HG02678 (cell line): ENCODE measurements around the gene SDR42E2.
"Not testable (repeated sequence)": the region's sequence is repeated elsewhere in the genome, so short reads cannot be mapped to it uniquely, and the experiment has no call there.

Source experiments
- ATAC-seq: cut with Tn5 transposase; IDR thresholded peaks from one replicate; pipeline ENCODE4 v1.9.1; 2021; ENCODE audit warnings: mild to moderate bottlenecking, moderate library complexity; ENCODE audit not compliant: unreplicated experiment

SDR42E2 gene

DNA sequence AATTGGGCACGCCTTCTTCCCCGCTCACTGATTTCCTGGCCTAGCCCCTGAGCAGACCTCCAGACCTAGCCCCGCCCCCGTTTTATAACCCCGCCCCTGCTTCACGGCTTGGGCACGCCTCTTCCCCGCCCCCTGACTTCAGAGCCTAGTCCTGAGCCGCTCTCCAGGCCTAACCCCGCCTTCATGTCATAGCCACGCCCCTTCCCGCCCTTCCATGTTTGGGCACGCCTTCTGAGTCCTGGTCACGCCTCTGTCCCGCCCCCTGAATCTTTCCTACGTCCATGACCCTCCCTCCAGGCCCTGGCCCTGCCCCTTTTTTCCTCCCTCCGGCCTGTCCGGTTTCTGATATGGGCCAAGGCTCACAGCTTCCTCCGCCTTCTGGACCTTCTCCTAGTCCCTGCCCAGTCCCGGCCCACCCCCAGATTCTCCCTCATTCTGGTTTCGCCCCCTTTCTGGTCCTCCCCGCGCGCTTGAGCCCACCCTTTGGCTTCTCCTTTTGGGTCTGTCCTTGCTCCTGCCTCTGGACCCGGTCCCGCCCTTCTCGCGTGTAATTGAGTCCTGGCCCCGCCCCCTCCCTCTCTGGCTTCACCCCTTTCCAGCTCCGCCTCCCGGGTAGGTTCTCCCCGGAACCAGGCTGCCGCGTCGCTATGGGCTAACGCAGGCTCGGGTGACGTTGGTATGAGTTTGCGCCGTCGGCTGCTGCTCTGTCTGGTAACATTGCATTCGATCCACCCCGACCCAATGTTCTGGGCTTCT is 28.6 kb downstream of the SDR42E2 start:
- peak; percentile 55 for ATAC-seq

DNA sequence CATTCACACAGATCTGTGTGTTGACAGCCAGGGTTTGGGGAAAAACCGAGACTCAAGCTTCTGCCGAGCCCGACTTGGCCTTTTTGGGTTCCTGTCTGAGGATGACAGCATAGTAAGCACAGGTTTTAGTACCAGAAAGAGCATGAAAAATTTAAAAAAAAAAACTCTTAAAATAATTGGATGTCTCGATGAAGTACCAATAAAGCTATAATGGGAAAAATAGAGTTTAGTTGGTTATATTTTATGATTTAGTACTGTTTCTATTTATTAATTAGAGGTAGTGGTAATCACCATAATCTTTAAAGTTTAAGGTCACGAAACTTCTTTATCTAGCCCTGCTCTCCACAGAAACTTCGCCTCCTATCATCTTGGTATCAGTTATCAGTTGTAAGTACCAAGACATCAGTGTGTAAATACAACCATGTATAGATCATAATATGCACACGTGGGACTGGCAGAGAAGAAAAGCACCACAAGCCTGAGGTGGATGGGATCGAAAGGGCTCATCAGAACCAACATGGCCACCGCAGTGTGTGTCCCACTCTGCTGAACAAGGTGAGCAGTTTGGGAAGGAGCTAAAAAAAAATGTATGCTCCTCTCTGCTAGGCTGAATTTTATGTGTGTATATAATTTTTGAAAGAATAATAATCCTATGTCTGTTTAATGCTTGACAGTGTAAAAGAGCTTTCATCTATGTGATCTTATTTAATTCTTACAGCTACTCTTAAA is 29.4 kb downstream of the SDR42E2 start:
- ATAC-seq, result no peak

DNA sequence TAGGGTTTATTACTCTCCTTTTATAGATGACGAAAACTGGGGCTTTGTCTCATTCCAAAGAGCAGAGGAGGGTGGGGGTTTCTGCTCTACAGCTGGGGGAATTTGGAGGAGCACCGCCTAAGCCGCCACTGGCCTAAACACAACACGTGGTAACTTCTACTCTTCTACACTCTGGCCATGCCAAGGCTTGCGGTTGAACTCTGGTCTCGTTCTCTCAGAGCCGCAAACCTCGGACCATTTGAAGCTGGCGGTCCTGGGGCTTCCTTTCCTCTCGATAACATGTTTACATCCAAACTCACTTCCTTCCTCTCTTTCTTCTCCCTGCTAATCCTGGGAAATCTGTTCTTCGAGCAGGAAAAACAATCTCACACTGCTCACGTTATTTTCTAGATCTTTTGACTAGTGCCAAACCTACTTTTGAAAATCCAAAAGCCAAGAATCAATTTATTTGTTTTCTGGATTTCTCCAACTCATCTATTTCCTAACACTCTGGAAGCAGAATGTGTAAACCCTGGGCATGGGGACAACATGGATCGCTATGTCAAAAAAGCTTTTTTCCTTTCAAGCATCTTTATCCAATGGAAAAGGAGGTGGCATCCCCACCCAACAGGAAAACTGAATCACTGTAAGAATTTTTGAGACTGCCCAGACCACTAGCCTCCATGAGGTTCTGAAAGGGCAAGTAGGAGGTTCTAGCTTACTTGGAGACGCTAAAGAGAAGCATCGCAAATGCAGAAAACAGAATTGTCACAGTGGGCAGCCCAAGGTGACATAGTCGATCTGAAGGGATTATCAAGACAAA is 30.2 kb downstream of the SDR42E2 start:
- peak; percentile 16 for ATAC-seq

- ATAC-seq, result no peak
These were observed 30.7 kb downstream of the SDR42E2 start for GRCh38 chr16:22193063-22193411.

- no peak for ATAC-seq
These were observed 32.6 kb downstream of the SDR42E2 start for GRCh38 chr16:22194707-22195444.

DNA sequence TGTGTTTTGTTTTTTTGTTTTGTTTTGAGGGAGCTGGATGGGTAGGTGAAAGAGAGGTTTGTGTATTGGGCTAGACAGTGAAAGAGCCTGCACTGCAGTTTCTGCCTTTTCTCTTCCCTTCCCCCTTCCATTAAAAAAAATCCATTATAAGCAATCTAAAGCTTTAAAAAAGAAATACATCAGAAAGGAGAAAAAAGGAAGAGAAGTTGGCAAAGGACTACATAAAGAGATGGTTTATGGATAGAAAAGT is 33.1 kb downstream of the SDR42E2 start:
- no peak for ATAC-seq

GRCh38 chr16:22195695-22196558 is 33.6 kb downstream of the SDR42E2 start:
- ATAC-seq, result no peak

- not testable (repeated sequence) for ATAC-seq
These were observed 34.4 kb downstream of the SDR42E2 start for GRCh38 chr16:22196559-22197168.

DNA sequence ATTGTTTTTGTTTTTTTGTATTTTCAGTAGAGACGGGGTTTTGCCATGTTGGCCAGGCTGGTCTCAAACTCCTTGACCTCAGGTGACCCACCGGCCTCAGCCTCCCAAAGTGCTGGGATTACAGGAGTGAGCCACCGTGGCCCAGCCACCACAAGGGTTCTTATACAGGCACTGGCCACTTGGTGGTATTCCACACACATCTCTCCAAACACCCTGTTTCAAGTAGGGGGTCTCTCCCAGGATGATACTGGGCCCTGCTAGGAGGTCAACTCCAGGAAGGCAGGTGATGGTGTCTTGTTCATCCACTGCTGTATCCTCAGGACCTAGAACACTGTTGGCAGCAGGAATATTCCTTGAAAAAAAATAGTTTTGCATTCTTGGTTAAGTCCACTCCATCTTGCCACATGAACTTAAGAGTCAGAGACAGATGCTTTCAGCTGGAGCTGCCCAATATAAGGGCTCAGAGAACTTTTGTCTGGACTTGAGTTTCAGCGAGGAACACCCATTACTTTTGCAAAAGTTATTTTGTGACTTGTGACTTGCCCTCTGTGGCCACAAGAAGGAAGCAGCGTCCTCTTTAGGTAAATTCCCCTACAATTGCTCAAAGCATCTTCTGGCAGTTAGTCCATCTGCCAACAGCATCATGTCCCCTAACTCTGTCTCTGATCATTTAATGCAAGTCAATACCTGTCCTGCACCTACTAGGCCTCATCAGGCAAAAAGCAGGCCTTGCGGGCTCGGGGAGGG is 36.4 kb downstream of the SDR42E2 start:
- no peak for ATAC-seq

DNA sequence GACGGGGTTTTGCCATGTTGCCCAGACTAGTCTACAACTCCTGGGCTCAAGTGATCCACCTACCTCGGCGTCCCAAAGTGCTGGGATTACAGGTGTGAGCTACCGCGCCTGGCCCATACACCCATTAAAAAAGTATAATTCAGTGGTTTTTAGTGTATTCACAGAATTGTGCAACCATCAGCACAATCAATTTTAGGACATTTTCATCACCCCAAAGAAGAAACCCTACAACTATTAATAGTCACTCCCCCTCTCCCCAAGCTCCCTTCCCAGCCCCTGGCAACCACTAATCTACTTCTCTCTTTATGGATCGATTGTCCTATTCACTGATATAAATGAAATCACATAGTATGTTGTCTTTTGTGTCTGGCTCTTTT is 39.9 kb downstream of the SDR42E2 start:
- no peak for ATAC-seq

DNA sequence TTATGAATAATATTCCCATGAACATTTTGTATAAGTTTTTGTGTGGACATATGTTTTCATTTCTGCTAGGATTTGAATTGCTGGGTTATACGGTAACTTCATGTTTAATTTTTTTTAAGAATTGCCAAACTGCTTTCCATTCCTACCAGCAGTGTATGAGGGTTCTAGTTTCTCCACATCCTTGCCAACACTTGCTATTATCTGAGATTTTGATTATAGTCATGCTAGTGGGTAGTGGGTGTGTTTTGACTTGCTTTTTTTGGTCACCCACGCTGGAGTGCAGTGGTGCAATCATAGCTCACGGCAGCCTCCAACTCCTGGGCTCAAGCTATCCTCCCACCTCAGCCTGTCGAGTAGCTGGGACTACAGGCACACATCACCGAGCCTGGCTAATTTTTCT is 40.8 kb downstream of the SDR42E2 start:
- no peak for ATAC-seq

DNA sequence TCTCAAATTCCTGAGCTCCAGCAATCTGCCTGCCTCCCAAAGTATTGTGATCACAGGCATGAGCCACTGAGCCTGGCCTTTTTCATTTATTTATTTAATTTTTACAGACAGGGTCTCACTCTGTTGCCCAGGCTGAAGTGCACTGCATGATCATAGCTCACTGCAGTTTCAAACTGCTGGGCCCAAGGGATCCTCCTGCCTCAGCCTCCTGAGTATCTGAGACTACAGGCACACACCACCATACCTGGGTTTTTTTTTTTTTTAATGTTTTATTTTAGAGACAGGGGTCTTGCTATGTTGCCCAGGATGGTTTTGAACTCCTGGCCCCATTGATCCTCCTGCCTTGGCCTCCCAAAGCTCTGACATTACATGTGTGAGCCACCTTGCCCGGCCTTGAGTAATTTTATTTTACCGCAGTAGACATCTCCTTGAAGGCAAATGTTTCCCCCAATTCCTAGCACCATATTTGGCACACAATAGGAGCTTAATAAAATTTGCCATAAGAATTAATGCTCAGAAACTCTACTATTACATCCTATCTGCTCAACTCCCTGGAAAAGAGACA is 41.9 kb downstream of the SDR42E2 start:
- ATAC-seq, result no peak

GRCh38 chr16:22205577-22206012 is 43.3 kb downstream of the SDR42E2 start:
- ATAC-seq, result no peak

- peak; percentile 88 for ATAC-seq
These were observed 43.9 kb downstream of the SDR42E2 start, which contains the start of gene EEF2K for GRCh38 chr16:22206013-22206841. Gene EEF2K, plus strand, starts transcription at chr16:22206278. Its CDS starts 19,452 bp downstream, at chr16:22225730.

DNA sequence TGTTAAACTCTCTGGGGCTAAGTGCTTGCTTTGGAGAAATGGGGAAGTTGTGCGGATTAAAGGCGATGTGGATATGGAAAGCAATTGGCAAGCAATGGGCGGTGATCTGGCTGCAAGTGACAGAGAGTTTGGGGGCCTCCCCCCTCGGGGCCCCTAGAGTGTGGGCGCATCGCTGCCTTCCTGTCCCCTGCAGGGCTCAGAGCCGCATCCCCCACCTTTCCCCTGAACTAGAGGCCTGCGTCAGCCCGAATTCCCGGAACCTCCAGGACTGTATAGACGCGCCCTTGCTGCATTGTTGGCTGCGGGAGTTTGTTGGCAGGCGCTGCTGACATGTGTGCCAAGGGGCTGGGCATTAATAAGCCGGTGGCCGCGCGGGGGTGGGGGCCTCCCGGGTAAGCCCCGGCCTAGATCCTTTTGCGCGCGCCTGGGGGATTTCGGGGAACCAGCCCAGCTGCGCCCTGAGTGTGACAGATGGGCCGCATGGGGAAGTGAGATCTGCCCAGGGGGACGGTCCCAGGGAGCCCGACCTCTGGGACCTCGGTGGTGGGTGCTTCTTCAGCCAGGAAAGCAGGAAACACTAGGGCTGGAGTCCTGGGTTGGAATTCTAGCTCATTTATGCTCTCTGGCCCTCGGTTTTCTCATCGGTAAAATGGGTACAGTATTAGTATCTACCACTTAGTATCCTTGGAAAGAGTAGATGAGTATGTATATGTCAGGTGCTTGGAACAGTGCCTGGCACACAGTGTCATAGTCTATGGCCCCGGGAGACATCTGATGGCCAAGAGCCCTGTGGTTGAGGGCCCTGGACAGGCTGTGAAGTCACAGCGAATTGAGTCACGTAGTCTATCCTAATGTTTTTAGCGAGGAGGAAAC is 44.8 kb downstream of the SDR42E2 start:
- ATAC-seq, result peak; percentile 43

- no peak for ATAC-seq
These were observed 45.5 kb downstream of the SDR42E2 start for GRCh38 chr16:22207715-22208360.
